ENCODE data around the gene COMMD1.

DNA sequence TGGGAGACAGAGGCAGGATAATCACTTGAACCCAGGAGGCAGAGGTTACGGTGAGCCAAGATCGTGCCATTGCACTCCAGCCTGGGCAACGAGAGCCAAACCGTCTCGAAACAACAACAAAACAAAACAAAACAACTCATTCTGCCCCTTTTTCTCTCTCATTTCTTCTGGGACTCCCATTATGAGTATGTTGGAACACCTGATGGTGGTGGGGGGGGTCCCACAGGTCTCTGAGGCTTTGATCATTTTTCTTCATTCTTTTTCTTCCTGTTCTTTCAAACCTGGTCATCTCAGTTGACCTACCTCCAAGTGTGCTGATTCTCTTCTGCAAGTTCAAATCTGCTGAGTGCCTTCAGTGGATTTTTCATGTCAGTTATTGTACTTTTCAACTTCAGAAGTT is 43.4 kb upstream of the COMMD1 start:
- TF ChIP-seq, protein P1, sequence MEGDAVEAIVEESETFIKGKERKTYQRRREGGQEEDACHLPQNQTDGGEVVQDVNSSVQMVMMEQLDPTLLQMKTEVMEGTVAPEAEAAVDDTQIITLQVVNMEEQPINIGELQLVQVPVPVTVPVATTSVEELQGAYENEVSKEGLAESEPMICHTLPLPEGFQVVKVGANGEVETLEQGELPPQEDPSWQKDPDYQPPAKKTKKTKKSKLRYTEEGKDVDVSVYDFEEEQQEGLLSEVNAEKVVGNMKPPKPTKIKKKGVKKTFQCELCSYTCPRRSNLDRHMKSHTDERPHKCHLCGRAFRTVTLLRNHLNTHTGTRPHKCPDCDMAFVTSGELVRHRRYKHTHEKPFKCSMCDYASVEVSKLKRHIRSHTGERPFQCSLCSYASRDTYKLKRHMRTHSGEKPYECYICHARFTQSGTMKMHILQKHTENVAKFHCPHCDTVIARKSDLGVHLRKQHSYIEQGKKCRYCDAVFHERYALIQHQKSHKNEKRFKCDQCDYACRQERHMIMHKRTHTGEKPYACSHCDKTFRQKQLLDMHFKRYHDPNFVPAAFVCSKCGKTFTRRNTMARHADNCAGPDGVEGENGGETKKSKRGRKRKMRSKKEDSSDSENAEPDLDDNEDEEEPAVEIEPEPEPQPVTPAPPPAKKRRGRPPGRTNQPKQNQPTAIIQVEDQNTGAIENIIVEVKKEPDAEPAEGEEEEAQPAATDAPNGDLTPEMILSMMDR (IDR thresholded peaks at IDR 0.05; ENCODE audit: poor library complexity, severe bottlenecking) = no peak
- TF ChIP-seq RAD21 (conservative IDR thresholded peaks at IDR 0.05) (no peak), EZH2 (IDR thresholded peaks at IDR 0.05; ENCODE audit: borderline replicate concordance, insufficient read depth, low read length, poor library complexity, severe bottlenecking) (no peak), POLR2AphosphoS5 (IDR thresholded peaks at IDR 0.05) (no peak), MXI1 (conservative IDR thresholded peaks at IDR 0.05; ENCODE audit: poor library complexity, severe bottlenecking) (no peak), TAF1 (IDR thresholded peaks at IDR 0.05; ENCODE audit: low read depth) (no peak)
